ENCODE results near the gene TCF20.

The TCF20 gene

GRCh38 chr22:42307806-42308563 lies 37.5 kb upstream of the TCF20 start:
- no peaks in the 10 kb centered on the region for H3K36me3 ChIP-seq (ENCODE audit: control insufficient read depth, insufficient read depth, low read length)
- no peak for TF ChIP-seq CTCF (IDR thresholded peaks at IDR 0.05)

GRCh38 chr22:42306010-42306409 lies 35.6 kb upstream of the TCF20 start:
- Histone ChIP-seq H3K4me3 (ENCODE audit: low read depth, low read length) (no peak overlapping the region), H3K9ac (no peak overlapping the region)
- TF ChIP-seq CTCF (IDR thresholded peaks at IDR 0.05), result no peak

More at GRCh38 chr22:42307806-42308563, 37.5 kb upstream of the TCF20 start:
- no peak overlapping the region for H3K27ac ChIP-seq
- H3K27me3 ChIP-seq (ENCODE audit: control insufficient read depth, insufficient read depth, low read length), result no peaks in the 10 kb centered on the region
- H3K79me2 ChIP-seq, result no peaks in the 10 kb centered on the region
- no peak overlapping the region for H3K4me3 ChIP-seq (ENCODE audit: low read depth, low read length)
- no peak overlapping the region for H3K4me2 ChIP-seq (ENCODE audit: low read length)
- no peak overlapping the region for H3K9ac ChIP-seq
- no peaks in the 10 kb centered on the region for H3K9me3 ChIP-seq (ENCODE audit: control insufficient read depth, low read length)
- H2AFZ ChIP-seq, result no peak overlapping the region
- H3K4me1 ChIP-seq, result no peaks in the 10 kb centered on the region

DNA sequence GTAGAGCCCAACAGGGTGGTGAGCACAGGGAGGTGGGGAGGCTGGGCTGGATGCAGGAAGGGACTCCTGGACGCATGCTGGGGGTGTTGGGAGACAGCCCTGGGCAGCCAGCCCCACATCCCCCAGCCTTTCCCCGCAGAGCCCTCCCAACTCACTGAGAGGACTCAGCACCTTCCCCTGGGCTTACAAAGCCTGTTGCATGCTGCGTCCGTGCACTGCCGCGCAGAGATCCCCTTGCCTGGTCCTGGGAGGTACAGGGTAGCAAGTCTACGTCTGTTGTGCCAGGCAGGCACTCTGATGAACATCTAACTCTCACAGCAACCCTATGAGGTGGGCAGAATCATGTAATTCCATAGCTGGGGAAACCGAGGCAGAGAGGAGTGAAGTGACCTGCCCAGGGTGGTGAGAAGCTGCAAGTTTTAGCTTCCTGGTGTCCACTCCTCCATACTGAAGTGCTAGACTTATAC lies 33.9 kb upstream of the TCF20 start:
- no peak overlapping the region for H3K4me3 ChIP-seq (ENCODE audit: low read depth, low read length)
- no peak overlapping the region for H3K4me2 ChIP-seq (ENCODE audit: low read length)
- H3K79me2 ChIP-seq, result no peaks in the 10 kb centered on the region
- TF ChIP-seq CTCF (IDR thresholded peaks at IDR 0.05), result no peak
- no peak overlapping the region for H3K27ac ChIP-seq
- H3K9me3 ChIP-seq (ENCODE audit: control insufficient read depth, low read length), result no peaks in the 10 kb centered on the region
- no peaks in the 10 kb centered on the region for H3K36me3 ChIP-seq (ENCODE audit: control insufficient read depth, insufficient read depth, low read length)
- no peak overlapping the region for H3K9ac ChIP-seq
- no peaks in the 10 kb centered on the region for H3K4me1 ChIP-seq
- no peak overlapping the region for H2AFZ ChIP-seq
- H3K27me3 ChIP-seq (ENCODE audit: control insufficient read depth, insufficient read depth, low read length), result no peaks in the 10 kb centered on the region

More at GRCh38 chr22:42306010-42306409, 35.6 kb upstream of the TCF20 start:
- no peaks in the 10 kb centered on the region for H3K36me3 ChIP-seq (ENCODE audit: control insufficient read depth, insufficient read depth, low read length)
- H3K79me2 ChIP-seq, result no peaks in the 10 kb centered on the region
- H3K4me1 ChIP-seq, result no peaks in the 10 kb centered on the region
- no peak overlapping the region for H2AFZ ChIP-seq
- no peaks in the 10 kb centered on the region for H3K27me3 ChIP-seq (ENCODE audit: control insufficient read depth, insufficient read depth, low read length)
- H3K27ac ChIP-seq, result no peak overlapping the region
- H3K9me3 ChIP-seq (ENCODE audit: control insufficient read depth, low read length), result no peaks in the 10 kb centered on the region
- no peak overlapping the region for H3K4me2 ChIP-seq (ENCODE audit: low read length)

DNA sequence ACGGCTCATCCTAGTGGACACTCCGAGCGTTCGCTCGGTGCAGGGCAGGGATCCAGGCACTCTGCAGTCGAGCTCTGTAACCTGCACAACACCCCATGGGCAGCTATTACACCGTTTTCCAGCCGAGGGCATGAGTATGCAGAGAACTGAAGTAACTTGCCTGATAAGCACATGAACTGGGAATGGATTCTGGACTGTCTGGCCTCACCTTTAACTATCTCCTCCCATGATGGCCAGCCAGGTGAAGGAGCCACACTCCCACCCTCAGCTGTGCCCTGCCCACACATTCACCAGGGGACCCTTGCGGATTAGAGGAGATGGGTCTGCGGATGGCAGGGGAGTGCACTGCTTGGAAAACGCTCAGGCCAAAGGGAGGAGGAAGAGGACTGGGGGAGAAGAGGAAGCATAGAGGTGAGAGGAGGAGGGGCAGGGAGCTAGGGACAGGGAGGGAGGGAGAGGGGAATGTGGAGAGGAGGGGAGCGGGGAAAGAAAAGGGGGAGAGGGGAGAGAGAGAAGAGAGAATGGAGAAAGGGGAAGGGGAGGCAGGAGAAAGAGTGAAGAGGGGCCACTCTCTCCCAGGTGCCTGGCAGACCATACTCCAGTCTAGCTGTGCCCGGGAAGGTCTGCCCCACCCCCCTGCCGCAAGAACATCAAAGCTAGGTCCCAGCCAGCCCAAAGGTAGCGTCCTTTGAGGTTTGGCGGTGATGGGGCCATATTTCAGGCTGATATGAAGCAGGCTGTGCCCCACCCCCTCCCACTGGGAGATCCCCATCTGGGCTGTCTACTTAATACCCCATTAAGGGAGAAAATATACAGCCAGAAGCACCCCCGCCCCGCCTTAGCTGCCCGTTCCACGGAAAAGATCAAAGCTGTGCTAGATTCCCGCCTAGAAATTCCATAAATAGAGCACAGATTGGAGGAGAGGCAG lies 33.2 kb upstream of the TCF20 start:
- no peaks in the 10 kb centered on the region for H3K4me1 ChIP-seq
- no peak overlapping the region for H3K27ac ChIP-seq
- H3K36me3 ChIP-seq (ENCODE audit: control insufficient read depth, insufficient read depth, low read length), result no peaks in the 10 kb centered on the region
- H3K4me3 ChIP-seq (ENCODE audit: low read depth, low read length), result no peak overlapping the region
- no peak overlapping the region for H3K9ac ChIP-seq
- no peak for TF ChIP-seq CTCF (IDR thresholded peaks at IDR 0.05)
- H3K9me3 ChIP-seq (ENCODE audit: control insufficient read depth, low read length), result no peaks in the 10 kb centered on the region
- H2AFZ ChIP-seq, result no peak overlapping the region
- H3K79me2 ChIP-seq, result no peaks in the 10 kb centered on the region
- no peaks in the 10 kb centered on the region for H3K27me3 ChIP-seq (ENCODE audit: control insufficient read depth, insufficient read depth, low read length)
- no peak overlapping the region for H3K4me2 ChIP-seq (ENCODE audit: low read length)

Measured in parathyroid adenoma (tissue), 2 donors.